Endothelial cell of umbilical vein (primary cell): ENCODE data around the gene CNTN3. TPM values are rescaled to one million over a fixed set of nuclear protein-coding genes. Genes with fewer than 3 reads are reported as not detected.

Source experiments
- BruUV-seq: library from RNA; stranded (reverse); fragments of 400-500 nt; replicated peaks from 2 replicates; lab custom pipeline; 2021; lab: Mats Ljungman, UMichigan
- CTCF ChIA-PET: fragments of 300-600, 350-600 bp; sonication (Branson Sonifier 250); formaldehyde crosslinking; loops from one replicate; lab custom pipeline; 2021; ENCODE audit warnings: antibody characterized with exemption, inconsistent platforms; lab: Charles Lee
- POLR2A ChIA-PET: fragments of 300-600, 350-600 bp; sonication (Branson Sonifier 250); formaldehyde crosslinking; loops from one replicate; lab custom pipeline; 2021; ENCODE audit warnings: antibody characterized with exemption, inconsistent platforms; lab: Charles Lee
- DNase-seq: peaks from one replicate; pipeline ENCODE4 v3.0.0-alpha.2; 2011; ENCODE audit warnings: low read depth, low spot score
- FAIRE-seq: peaks from 2 replicates; lab custom pipeline; 2011; peaks lifted over from hg19 to GRCh38; lab: Jason Lieb, UNC
- H2AFZ ChIP-seq: 2 replicates; pipeline ENCODE4 v1.6.0; 2012; ENCODE audit warnings: low read depth, low read length, control low read depth, inconsistent platforms
- H3K27ac ChIP-seq: 2 replicates; pipeline ENCODE4 v1.5.1; 2011; ENCODE audit warnings: low read depth, mild to moderate bottlenecking, control low read depth, low read length, moderate library complexity; ENCODE audit not compliant: insufficient read depth
- H3K27me3 ChIP-seq, 2 experiments: 2 replicates each; pipeline versions ENCODE4 v1.6.0 to v1.6.1; 2011; ENCODE audit warnings: low read length in 2 of 2, mixed read lengths in 1 of 2; ENCODE audit not compliant: control insufficient read depth in 2 of 2, insufficient read depth in 2 of 2
- H3K36me3 ChIP-seq, 2 experiments: 2 replicates in 1 of 2; 3 replicates in 1 of 2; pipeline ENCODE4 v1.5.1; 2011; ENCODE audit warnings: low read length in 2 of 2, mild to moderate bottlenecking in 1 of 2, moderate library complexity in 1 of 2; ENCODE audit not compliant: control insufficient read depth in 2 of 2, insufficient read depth in 2 of 2; ENCODE audit errors: extremely low read depth in 1 of 2
- H3K4me1 ChIP-seq: 3 replicates; pipeline ENCODE4 v1.5.1; 2011; ENCODE audit warnings: mild to moderate bottlenecking, low read length; ENCODE audit not compliant: control insufficient read depth, insufficient read depth; ENCODE audit errors: extremely low read depth
- H3K4me2 ChIP-seq: 2 replicates; pipeline ENCODE4 v1.6.1; 2011; ENCODE audit warnings: low read length, control low read depth, mixed read lengths; ENCODE audit not compliant: insufficient read depth
- H3K4me3 ChIP-seq, 3 experiments: fragments of 200-600 bp in 1 of 3; sonication (generic), shearing (Covaris generic) in 1 of 3; replicated peaks in 1 of 3; 2 replicates each; pipeline ENCODE4 v1.5.1; 2011 to 2016; ENCODE audit warnings: control low read depth in 3 of 3, low read length in 3 of 3, mild to moderate bottlenecking in 2 of 3, inconsistent platforms in 1 of 3, low read depth in 1 of 3, moderate library complexity in 1 of 3; ENCODE audit not compliant: insufficient read depth in 1 of 3
- H3K79me2 ChIP-seq: 2 replicates; pipeline ENCODE4 v1.6.0; 2012; ENCODE audit warnings: low read length, inconsistent platforms; ENCODE audit not compliant: control insufficient read depth, insufficient read depth
- H3K9ac ChIP-seq: replicated peaks from 2 replicates; pipeline ENCODE3; 2011; ENCODE audit warnings: low read length, control low read depth; ENCODE audit not compliant: insufficient read depth; ENCODE audit errors: extremely low read depth
- H3K9me1 ChIP-seq: replicated peaks from 3 replicates; pipeline ENCODE4 v1.6.0; 2011; ENCODE audit warnings: mild to moderate bottlenecking, low read length; ENCODE audit not compliant: control insufficient read depth, insufficient read depth; ENCODE audit errors: extremely low read depth
- H3K9me3 ChIP-seq: replicated peaks from 2 replicates; pipeline ENCODE4 v1.5.1; 2012; ENCODE audit warnings: low read length, inconsistent platforms; ENCODE audit not compliant: control insufficient read depth, insufficient read depth
- H4K20me1 ChIP-seq: replicated peaks from 2 replicates; pipeline ENCODE3; 2011; ENCODE audit warnings: mild to moderate bottlenecking, low read length; ENCODE audit not compliant: control insufficient read depth, insufficient read depth; ENCODE audit errors: extremely low read depth
- EZH2 ChIP-seq: IDR thresholded peaks from 2 replicates; pipeline ENCODE4 v1.6.1; 2012; ENCODE audit warnings: borderline replicate concordance, low read depth, mild to moderate bottlenecking, moderate library complexity, low read length, inconsistent platforms; ENCODE audit not compliant: severe bottlenecking
- FOS ChIP-seq: IDR thresholded peaks from 2 replicates; pipeline ENCODE4 v1.6.1; 2011; ENCODE audit warnings: mild to moderate bottlenecking, low read length, moderate library complexity, borderline replicate concordance; ENCODE audit not compliant: insufficient read depth
- GATA2 ChIP-seq: IDR thresholded peaks from 2 replicates; pipeline ENCODE4 v1.7.0; 2011; ENCODE audit warnings: low read depth, mild to moderate bottlenecking, moderate library complexity, mixed read lengths, low read length; ENCODE audit not compliant: insufficient read length, insufficient read depth
- JUN ChIP-seq: IDR thresholded peaks from 2 replicates; pipeline ENCODE4 v1.6.1; 2011; ENCODE audit warnings: borderline replicate concordance, low read depth; ENCODE audit not compliant: insufficient read length, insufficient read depth
- MYC ChIP-seq: IDR thresholded peaks from one replicate; pipeline ENCODE4 v1.6.1; 2011; ENCODE audit warnings: mild to moderate bottlenecking, low read depth, low read length
- POLR2A ChIP-seq: IDR thresholded peaks from 2 replicates; pipeline ENCODE4 v1.6.1; 2012; ENCODE audit warnings: low read depth, mild to moderate bottlenecking, control low read depth, low read length
- POLR2AphosphoS5 ChIP-seq: IDR thresholded peaks from 2 replicates; pipeline ENCODE4 v1.6.1; 2012; ENCODE audit warnings: low read depth, mild to moderate bottlenecking, control low read depth, low read length, moderate library complexity; ENCODE audit not compliant: insufficient read depth
- dilution Hi-C: fragments of 300-500 bp; cut with MboI; formaldehyde crosslinking; loops from one replicate; pipeline ENCODE4 v1.15.0; 2019; ENCODE audit warnings: low sequenced_read_pairs; ENCODE audit not compliant: extremely low pct_ligation_motif_present
- intact Hi-C: fragments of 100-400 bp; cut with micrococcal nuclease; formaldehyde crosslinking; loops from one replicate; pipeline ENCODE4 v1.10.0; 2022
- polyA plus RNA-seq, 4 experiments: library from polyadenylated mRNA; depleted of rRNA in 3 of 4; stranded (reverse) in 3 of 4; unstranded in 1 of 4; fragments of >200 nt; gene quantifications; 2 replicates each; pipeline versions ENCODE4 v1.2.1 to v1.2.3, GENCODE V29; 2011 to 2012; ENCODE audit warnings: missing spikeins in 1 of 4
- total RNA-seq: library from RNA; stranded (reverse); gene quantifications from 2 replicates; pipeline ENCODE4 v1.2.3, GENCODE V29; 2021
- TF ChIP-seq, protein P1 (sequence below), 2 donors: IDR thresholded peaks; 1 replicate in 1 of 2; 2 replicates in 1 of 2; pipeline ENCODE4 v1.5.1; 2011; ENCODE audit warnings: low read length in 2 of 2, mild to moderate bottlenecking in 2 of 2, moderate library complexity in 2 of 2, control low read depth in 1 of 2, inconsistent platforms in 1 of 2, low read depth in 1 of 2; ENCODE audit not compliant: insufficient read depth in 1 of 2; ENCODE audit errors: extremely low read depth in 1 of 2
- TF ChIP-seq, protein P2 (sequence below): IDR thresholded peaks from 2 replicates; pipeline ENCODE4 v1.6.1; 2011; ENCODE audit not compliant: insufficient read depth, insufficient read length

The CNTN3 gene
- total and polyA plus RNA-seq, 2 donors (not counting 3 experiments of a cell fraction or from before 2014, with no cell fraction given) = 0.03 TPM; not detected in 1

DNA sequence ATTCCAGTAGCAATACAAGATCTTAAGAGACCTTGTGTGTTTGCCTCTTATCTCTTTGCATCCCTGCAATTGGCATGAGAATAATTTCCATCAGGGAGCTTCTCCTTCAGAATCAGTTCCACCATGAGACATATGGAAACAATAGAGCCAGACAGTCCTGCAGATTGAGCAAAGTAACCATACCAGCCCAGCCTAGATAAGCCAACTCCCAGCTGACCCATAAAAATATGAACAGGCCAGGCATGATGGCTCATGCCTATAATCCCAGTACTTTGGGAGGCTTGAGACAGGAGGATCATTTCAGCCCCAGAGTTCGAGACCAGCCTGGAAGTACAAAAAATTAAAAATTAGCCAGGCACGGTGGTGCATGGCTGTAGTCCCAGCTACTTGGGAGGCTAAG, 12.7 kb downstream of the CNTN3 start:
- Histone ChIP-seq H3K27ac (no peak overlapping the region), H3K27me3 (no peaks in the 10 kb centered on the region), H3K4me3 (no peak overlapping the region), H3K36me3 (no peaks in the 10 kb centered on the region), H3K9me3 (peaks cover 7% of the 10 kb centered on the region), H3K4me2 (no peak overlapping the region), H3K9me1 (no peaks in the 10 kb centered on the region), H3K4me1 (no peaks in the 10 kb centered on the region), H3K79me2 (no peaks in the 10 kb centered on the region), H4K20me1 (no peaks in the 10 kb centered on the region), H3K9ac (no peak overlapping the region), H2AFZ (no peak overlapping the region)
- POLR2A ChIA-PET = no interaction called here
- CTCF ChIA-PET = no interaction called here
- no peak for FAIRE-seq
- no TSS peak for BruUV-seq
- no peak for DNase-seq
- TF ChIP-seq, protein P1, sequence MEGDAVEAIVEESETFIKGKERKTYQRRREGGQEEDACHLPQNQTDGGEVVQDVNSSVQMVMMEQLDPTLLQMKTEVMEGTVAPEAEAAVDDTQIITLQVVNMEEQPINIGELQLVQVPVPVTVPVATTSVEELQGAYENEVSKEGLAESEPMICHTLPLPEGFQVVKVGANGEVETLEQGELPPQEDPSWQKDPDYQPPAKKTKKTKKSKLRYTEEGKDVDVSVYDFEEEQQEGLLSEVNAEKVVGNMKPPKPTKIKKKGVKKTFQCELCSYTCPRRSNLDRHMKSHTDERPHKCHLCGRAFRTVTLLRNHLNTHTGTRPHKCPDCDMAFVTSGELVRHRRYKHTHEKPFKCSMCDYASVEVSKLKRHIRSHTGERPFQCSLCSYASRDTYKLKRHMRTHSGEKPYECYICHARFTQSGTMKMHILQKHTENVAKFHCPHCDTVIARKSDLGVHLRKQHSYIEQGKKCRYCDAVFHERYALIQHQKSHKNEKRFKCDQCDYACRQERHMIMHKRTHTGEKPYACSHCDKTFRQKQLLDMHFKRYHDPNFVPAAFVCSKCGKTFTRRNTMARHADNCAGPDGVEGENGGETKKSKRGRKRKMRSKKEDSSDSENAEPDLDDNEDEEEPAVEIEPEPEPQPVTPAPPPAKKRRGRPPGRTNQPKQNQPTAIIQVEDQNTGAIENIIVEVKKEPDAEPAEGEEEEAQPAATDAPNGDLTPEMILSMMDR (IDR thresholded peaks at IDR 0.05; ENCODE audit: extremely low read depth in 1 of 2, insufficient read depth in 1 of 2, low read depth in 1 of 2, low read length in 2 of 2) = no peak
- TF ChIP-seq, protein P2, sequence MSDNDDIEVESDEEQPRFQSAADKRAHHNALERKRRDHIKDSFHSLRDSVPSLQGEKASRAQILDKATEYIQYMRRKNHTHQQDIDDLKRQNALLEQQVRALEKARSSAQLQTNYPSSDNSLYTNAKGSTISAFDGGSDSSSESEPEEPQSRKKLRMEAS = no peak
- TF ChIP-seq JUN = no peak
- TF ChIP-seq GATA2 = no peak
- TF ChIP-seq POLR2A = no peak
- no peak for TF ChIP-seq POLR2AphosphoS5
- TF ChIP-seq FOS = no peak
- TF ChIP-seq EZH2 = no peak
- no peak for TF ChIP-seq MYC
- dilution Hi-C loops (no loop called here), intact Hi-C loops (no loop called here)
